Measurements from ENCODE around the gene KCNH2.

The KCNH2 gene

DNA sequence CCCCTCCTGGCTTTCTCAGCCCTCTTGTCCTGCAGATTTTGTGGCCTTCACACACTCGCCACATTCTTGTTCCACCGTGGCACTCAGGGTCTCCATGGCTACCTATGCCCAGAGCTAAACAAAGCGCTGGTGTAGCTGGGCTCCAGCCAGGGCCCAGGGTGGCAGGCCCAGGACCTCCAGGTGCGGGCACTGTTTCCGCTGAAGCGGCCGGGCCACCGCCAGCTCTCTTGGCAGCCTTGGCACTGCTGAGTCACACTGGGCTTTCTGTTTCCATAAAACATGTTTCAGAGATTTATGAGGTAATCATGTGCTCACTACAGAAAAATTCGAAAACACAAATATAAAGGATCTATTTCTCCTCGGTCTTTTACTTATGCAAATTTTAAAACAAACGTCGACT, 74.5 kb downstream of the KCNH2 start:
- DNase-seq, result peak in 1 of 2 donors; percentile 22

DNA sequence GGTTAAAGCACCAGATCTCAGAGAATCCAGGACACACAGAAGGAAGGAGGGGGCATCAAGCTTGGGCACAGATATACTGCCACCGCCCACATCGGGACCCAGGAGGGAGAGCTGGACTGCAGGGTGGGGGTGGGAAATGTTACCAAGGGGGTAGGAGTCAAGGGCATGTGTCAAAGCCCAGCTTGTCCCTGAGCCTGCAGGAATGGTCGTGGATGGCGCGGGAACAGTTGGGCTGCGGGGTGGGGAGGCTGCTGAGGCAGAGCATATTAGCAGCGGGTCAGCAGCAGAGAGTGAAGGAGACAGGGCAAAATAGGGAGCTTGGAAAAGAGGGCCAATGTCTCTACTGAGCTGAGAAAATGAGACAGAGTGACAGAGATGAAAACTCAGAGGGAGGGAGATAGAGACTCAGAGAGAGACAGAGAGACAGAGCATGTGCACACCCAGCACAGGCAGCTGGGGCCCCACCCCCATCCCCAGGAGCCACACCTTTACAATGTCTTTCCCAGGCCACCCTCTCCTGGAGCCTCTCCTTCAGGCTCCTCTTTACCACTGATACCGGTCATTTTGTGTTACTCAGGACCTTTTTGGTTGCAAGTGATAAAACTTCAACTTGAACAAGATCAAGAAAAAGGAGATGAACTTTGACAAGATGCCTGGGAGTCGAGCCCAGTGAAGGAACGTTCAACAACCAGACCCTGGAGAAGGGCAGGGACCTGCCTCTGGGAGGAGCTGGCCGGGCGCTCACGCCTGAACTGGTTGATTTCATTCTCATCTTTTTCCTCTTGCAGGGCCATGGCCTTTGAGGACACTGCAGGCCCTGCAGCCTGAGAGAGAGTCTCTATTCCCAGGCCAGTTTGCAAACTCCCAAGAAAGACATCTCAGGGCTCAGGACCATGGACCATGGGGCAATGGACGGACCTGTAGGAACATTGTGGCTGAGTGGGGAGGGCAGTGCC, 75.8 kb downstream of the KCNH2 start:
- DNase-seq, result no peak

DNA sequence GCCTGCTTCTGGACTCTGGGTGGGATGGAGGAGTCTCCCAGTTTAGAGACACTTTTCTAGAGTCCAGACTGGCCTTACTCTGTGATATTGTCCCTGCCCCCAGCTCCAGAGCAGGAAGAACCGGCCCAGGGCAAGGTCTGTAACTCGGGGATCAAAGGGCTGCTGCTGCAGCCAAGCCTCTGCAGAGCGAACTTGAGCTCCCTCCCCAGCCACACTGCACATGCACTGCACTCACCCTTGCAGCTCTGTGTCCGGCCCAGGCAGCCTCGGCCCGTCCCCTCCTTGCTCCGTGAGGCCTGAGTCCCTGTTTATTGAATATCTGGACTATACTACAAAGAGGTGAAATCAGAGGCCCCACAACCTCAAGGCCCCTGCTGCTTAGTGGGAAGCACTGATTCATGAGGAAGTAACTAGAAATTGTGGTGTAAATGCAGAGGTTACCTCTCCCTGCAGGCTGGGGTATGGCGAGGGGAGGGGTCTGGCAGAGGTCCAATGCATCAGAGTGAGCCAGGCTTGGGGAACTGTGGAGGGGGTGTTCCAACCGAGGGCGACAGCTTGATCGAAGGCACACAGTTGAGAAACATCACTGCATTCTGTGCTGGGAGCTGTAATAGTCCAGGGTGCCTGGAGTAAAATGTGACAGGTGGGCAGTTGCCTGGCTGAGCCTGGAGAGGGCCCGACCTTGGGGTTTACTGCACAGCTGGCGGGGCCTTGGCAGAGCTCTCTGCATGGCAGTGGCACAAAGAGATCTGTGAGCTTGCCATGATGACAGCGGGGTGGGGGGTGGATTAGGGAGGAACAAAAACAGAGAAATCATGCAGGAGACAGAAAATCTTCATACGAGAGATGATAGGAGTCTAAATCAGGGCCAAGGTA, 76.7 kb downstream of the KCNH2 start:
- peak in 1 of 2 donors; percentile 25 for DNase-seq

DNA sequence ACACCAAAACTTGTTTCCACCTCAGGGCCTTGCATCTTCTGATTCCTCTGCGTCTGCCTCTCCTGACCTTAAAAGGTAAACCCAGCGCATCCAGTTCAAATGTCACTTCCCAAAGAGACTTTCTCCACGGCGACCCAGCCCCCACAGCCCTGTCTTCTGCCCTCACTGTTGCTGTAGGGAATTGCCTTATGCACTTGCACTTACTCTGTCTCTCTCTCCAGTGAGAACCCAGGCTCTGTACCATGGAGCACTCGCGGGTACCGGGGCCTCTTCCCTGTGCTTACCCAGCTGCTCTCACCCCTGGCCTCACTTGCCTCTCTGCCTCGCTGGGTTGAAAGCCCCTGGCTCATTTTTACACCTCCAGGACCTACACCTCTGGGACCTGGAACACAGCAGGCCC, 77.4 kb downstream of the KCNH2 start:
- no peak for DNase-seq

DNA sequence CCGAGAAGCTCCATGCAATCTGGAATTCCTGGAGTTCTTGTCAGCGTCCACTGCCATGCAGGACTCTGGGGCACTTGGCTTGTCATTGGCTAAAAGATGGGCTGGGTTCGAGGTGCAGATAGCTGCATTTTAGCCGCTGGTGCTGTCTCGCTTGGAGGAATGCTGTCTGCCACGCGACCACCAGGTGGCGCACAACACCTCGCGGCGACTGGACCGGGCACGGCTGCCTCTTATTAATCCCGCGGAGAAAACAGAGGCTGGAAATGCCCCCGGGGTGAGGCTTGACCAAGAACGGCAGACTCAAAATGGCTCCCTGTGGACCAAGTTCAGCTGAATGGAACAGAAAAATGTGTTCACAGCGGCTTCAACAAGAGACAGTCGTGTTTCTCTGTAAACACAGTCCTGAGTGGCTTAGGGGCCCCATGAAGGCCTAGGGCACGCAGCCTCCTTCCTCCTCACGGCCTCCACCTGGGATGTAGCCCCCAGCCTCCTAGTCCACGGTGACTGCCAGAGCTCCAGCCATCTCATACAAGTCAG, 79.6 kb downstream of the KCNH2 start:
- peak; percentile 19 to 65 for DNase-seq

DNA sequence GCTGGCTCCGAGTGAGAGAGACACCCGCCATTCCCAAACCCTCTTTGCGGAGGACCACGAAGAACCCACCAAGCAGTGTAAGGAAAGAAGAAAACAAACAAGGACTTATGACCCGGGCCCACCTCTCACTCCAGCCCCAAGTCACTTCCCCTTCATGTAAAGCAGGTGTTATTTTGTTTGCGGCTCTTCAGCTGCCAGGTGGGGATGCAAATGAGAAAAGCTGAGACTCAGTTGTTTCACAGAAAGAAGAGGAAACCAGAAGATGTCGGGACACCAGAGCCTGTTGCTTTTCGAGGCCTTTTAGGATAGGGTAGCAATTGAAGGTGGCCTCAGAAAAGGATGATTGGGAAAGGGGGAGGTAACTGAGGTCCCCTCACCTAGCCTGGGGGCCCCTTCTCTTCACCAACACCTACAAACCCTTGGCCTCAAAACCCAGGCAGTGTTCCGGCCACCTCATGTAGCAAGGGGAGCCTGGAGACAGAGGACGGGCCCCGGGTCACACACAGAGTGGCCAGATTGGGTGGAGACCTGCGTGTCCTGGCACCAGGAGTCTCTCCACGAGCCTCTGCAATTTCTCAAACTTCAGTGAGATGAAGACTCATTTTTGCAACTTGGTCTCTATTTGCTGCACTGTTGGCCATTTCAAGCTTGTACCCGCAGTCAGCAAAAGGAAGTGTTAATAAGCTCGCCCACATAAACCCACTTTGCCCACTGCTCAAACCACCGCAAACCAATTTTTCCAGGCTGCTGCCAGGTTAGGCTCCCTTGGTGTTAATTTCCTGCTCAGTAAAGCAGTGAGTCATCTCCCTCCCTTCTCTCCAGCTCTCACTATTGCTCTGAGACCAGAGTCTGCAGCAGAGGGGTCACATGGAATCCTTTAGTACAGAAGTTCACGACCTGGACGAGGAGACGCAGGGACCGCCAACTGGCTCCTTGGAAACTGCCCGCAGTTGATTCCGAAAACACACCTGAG, 80.3 kb downstream of the KCNH2 start:
- no peak for DNase-seq

DNA sequence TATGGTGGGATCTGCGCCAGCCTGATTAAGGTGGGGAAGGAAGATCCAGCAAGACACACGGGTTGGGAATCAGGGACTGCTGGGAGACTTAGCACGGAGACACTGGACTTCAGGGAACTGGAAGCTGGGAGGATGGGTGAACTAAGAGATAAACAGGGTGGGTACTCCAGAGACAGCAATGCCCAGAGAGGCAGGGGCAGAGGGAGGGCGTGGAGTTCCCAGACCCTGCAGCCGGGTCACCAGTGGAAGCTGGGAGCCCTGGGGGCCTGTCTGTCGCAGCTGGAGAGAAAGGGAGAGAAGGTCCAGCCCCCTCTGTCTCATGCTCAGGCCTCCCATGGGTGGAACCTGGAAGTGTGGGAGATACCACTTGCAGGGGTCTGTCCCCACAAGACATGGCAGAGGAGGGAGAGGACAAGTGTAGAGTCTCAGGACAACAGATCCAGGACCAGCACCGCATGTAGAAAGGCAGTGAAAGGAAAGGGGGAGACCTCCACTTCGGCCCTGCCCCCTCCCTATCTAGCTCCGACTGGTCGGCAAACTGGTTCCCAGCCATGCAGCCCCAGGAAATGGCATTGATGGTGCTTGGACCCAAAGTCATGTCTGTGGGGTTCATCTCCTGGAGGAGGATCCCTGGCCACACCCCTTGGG, 81.4 kb downstream of the KCNH2 start:
- DNase-seq, result no peak

DNA sequence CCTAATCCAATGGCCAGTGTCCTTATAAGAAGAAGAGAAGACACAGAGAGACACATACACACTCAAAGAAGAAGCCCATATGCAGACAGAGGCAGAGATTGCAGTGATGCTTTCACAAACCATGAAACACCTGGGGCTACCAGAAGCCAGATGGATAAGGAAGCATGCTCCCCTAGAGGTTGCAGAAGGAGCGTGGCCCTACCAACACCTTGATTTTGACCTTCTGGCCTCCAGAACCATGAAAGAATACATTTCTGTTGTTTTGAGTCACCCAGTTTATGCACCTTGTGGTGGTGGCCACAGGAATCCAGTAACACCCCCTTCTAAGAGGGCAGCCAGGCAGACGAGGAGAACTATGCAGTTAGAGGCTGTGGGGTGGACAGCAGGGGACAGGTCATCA, 82.3 kb downstream of the KCNH2 start:
- DNase-seq, result no peak
